Brain microvascular endothelial cell (primary cell): ENCODE measurements around the gene SPOCD1.

Source experiments
- DNase-seq: peaks from one replicate; pipeline ENCODE4 v3.0.0-alpha.2; 2020
- H3K27ac ChIP-seq: fragments of 250-450 bp; sonication (Bioruptor Pico); 2 replicates; pipeline ENCODE4 v1.5.1; 2020; ENCODE audit warnings: mild to moderate bottlenecking, moderate library complexity
- H3K27me3 ChIP-seq: fragments of 250-450 bp; sonication (Bioruptor Pico); replicated peaks from 2 replicates; pipeline ENCODE4 v1.5.1; 2020; ENCODE audit warnings: mild to moderate bottlenecking
- H3K36me3 ChIP-seq: fragments of 250-450 bp; sonication (Bioruptor Pico); replicated peaks from 2 replicates; pipeline ENCODE4 v1.5.1; 2020; ENCODE audit warnings: mild to moderate bottlenecking
- H3K4me3 ChIP-seq: 2 replicates; pipeline ENCODE4 v1.5.1; 2011; ENCODE audit warnings: low read depth, mild to moderate bottlenecking, control low read depth, low read length, moderate library complexity
- CTCF ChIP-seq: IDR thresholded peaks from 2 replicates; pipeline ENCODE4 v1.5.1; 2011; ENCODE audit warnings: low read depth, mild to moderate bottlenecking, moderate library complexity, low read length, control low read depth, inconsistent platforms; ENCODE audit errors: missing control alignments
- in situ Hi-C: cut with HindIII; loops from 2 replicates; pipeline ENCODE4 v1.10.0; 2017; ENCODE audit warnings: low sequenced_read_pairs, low pct_ligation_motif_present

SPOCD1 gene

GRCh38 chr1:31762323-31762722 lies 53.5 kb downstream of the SPOCD1 start:
- TF ChIP-seq CTCF = no peak
- no peaks in the 10 kb centered on the region for H3K27me3 ChIP-seq
- H3K4me3 ChIP-seq = peak overlapping the region; percentile 56
- no peak overlapping the region for H3K27ac ChIP-seq
- DNase-seq = no peak
- no peaks in the 10 kb centered on the region for H3K36me3 ChIP-seq
- in situ Hi-C loops = no loop called here

GRCh38 chr1:31761883-31762282 lies 53.9 kb downstream of the SPOCD1 start:
- no peak for TF ChIP-seq CTCF
- Histone ChIP-seq H3K4me3 (no peak overlapping the region), H3K36me3 (no peaks in the 10 kb centered on the region), H3K27me3 (no peaks in the 10 kb centered on the region), H3K27ac (no peak overlapping the region)
- in situ Hi-C loops = no loop called here
- DNase-seq = peak; percentile 28

GRCh38 chr1:31760471-31761470 lies 55.1 kb downstream of the SPOCD1 start:
- H3K27me3 ChIP-seq = no peaks in the 10 kb centered on the region
- peak; percentile 56 for DNase-seq
- TF ChIP-seq CTCF = no peak
- no peaks in the 10 kb centered on the region for H3K36me3 ChIP-seq
- H3K4me3 ChIP-seq = peak overlapping the region; percentile 62
- H3K27ac ChIP-seq = peak overlapping the region; percentile 21
- in situ Hi-C loops = no loop called here

DNA sequence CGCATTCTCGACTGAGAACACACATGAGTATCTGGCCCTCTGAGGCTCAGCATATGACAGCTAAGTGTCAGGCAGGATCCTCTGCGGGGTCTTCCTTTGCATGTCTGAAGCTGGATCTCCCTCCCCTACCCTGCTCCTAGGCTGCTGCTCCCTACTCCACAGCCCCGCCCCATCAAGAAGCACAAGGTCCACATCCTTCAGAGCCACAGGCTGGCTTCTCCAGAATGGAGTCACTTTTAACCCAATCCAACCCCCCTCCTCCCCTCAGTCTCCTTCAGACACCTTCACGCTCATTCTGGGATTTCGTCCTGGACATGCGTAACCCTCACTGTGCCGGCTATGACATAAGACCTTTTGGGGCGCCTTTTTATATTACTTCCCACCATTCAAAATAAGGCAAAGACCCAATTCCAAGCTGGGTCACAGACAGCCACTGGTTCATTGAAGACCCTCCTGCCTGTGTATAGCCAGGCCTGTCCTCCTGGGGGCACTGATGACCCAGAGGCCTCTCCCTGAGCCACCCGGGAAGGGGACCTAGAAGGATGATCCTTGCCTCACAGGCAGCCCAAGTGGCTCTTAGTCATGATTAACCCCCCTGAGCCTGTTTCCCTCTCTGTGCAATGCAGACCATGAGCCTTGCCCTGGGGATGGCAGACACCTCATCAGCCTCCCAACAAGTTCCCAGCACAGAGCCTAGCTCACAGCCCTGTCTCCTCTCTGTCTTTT lies 56.4 kb downstream of the SPOCD1 start:
- no peak overlapping the region for H3K27ac ChIP-seq
- no peaks in the 10 kb centered on the region for H3K27me3 ChIP-seq
- no peaks in the 10 kb centered on the region for H3K36me3 ChIP-seq
- in situ Hi-C loops = no loop called here
- no peak overlapping the region for H3K4me3 ChIP-seq
- no peak for DNase-seq
- TF ChIP-seq CTCF = peak; percentile 13

DNA sequence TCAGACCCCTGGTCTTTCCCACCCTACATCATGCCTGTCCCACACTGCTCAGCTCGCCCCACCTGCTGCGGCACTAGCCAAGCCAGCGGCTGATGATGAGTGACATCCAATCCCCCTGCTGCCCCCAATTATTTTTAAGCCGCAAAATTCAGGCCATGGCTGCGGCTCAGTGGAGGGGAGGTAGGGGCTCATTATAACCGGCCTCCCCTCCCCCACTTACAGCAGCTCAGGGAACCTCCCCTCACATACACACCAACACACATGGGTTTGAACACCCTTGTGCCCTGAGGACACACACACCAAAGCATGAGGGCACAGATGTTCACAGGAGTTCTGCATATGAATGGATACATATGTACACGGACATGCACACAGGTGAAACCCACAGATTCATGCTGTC lies 57.0 kb downstream of the SPOCD1 start:
- Histone ChIP-seq H3K4me3 (no peak overlapping the region), H3K27me3 (no peaks in the 10 kb centered on the region), H3K36me3 (no peaks in the 10 kb centered on the region), H3K27ac (no peak overlapping the region)
- no peak for DNase-seq
- TF ChIP-seq CTCF = no peak
- in situ Hi-C loops = no loop called here
